Keratinocyte (primary cell): ENCODE data around the gene RPS19BP1. TPM values are rescaled to one million over a fixed set of nuclear protein-coding genes. Genes with fewer than 3 reads are reported as not detected.

Experiments used
- DNase-seq: peaks from one replicate; pipeline ENCODE4 v3.0.0-alpha.2; 2011; ENCODE audit warnings: low read depth, missing footprints, low spot score
- FAIRE-seq: peaks from 2 replicates; lab custom pipeline; 2011; peaks lifted over from hg19 to GRCh38; lab: Jason Lieb, UNC
- H2AFZ ChIP-seq: 2 replicates; pipeline ENCODE4 v1.6.0; 2012; ENCODE audit warnings: low read length, control low read depth, inconsistent platforms; ENCODE audit not compliant: control insufficient read depth
- H3K27ac ChIP-seq: 2 replicates; pipeline ENCODE4 v1.5.1; 2011; ENCODE audit warnings: low read length; ENCODE audit not compliant: control insufficient read depth, insufficient read depth
- H3K27me3 ChIP-seq: 3 replicates; pipeline ENCODE4 v1.6.0; 2011; ENCODE audit warnings: low read length; ENCODE audit not compliant: control insufficient read depth, insufficient read depth; ENCODE audit errors: extremely low read depth
- H3K36me3 ChIP-seq, 2 experiments: 2 replicates in 1 of 2; 3 replicates in 1 of 2; pipeline ENCODE4 v1.5.1; 2011; ENCODE audit warnings: low read length in 2 of 2, mild to moderate bottlenecking in 1 of 2; ENCODE audit not compliant: control insufficient read depth in 2 of 2, insufficient read depth in 2 of 2; ENCODE audit errors: extremely low read depth in 1 of 2
- H3K4me1 ChIP-seq: 3 replicates; pipeline ENCODE4 v1.5.1; 2011; ENCODE audit warnings: low read length; ENCODE audit not compliant: control insufficient read depth, insufficient read depth; ENCODE audit errors: extremely low read depth
- H3K4me2 ChIP-seq: 3 replicates; pipeline ENCODE4 v1.6.0; 2011; ENCODE audit warnings: low read depth, low read length; ENCODE audit not compliant: control insufficient read depth, insufficient read depth; ENCODE audit errors: extremely low read depth
- H3K4me3 ChIP-seq, 3 experiments: fragments of 200-600 bp in 1 of 3; sonication (generic) in 1 of 3; 2 replicates in 2 of 3; 3 replicates in 1 of 3; pipeline ENCODE4 v1.5.1; 2011 to 2016; ENCODE audit warnings: low read length in 3 of 3, mild to moderate bottlenecking in 3 of 3, control low read depth in 2 of 3, inconsistent platforms in 1 of 3, low read depth in 1 of 3, mixed read lengths in 1 of 3, mixed run types in 1 of 3, moderate library complexity in 1 of 3; ENCODE audit not compliant: control insufficient read depth in 2 of 3, insufficient read depth in 2 of 3; ENCODE audit errors: extremely low read depth in 1 of 3
- H3K79me2 ChIP-seq: 2 replicates; pipeline ENCODE4 v1.6.0; 2012; ENCODE audit warnings: low read length; ENCODE audit not compliant: control insufficient read depth, insufficient read depth
- H3K9ac ChIP-seq: 3 replicates; pipeline ENCODE4 v1.6.0; 2011; ENCODE audit warnings: low read length; ENCODE audit not compliant: control insufficient read depth, insufficient read depth; ENCODE audit errors: extremely low read depth
- H3K9me1 ChIP-seq: 3 replicates; pipeline ENCODE4 v1.6.0; 2011; ENCODE audit warnings: low read length; ENCODE audit not compliant: control insufficient read depth, insufficient read depth; ENCODE audit errors: extremely low read depth
- H3K9me3 ChIP-seq: 2 replicates; pipeline ENCODE4 v1.5.1; 2012; ENCODE audit warnings: low read depth, low read length; ENCODE audit not compliant: control insufficient read depth
- H4K20me1 ChIP-seq: 3 replicates; pipeline ENCODE4 v1.6.0; 2011; ENCODE audit warnings: low read length; ENCODE audit not compliant: control insufficient read depth, insufficient read depth; ENCODE audit errors: extremely low read depth
- EZH2 ChIP-seq: IDR thresholded peaks from one replicate; pipeline ENCODE4 v1.6.1; 2012; ENCODE audit warnings: inconsistent platforms, mild to moderate bottlenecking, low read length, moderate library complexity
- dilution Hi-C: fragments of 300-500 bp; cut with MboI; formaldehyde crosslinking; loops from one replicate; pipeline ENCODE4 v1.7.0; 2020; ENCODE audit warnings: low sequenced_read_pairs; ENCODE audit not compliant: extremely low pct_ligation_motif_present
- polyA plus RNA-seq, 5 experiments: library from polyadenylated mRNA; depleted of rRNA in 3 of 5; stranded (reverse) in 3 of 5; stranded (forward) in 1 of 5; unstranded in 1 of 5; fragments of >200 nt; gene quantifications; 1 replicate in 1 of 5; 2 replicates in 3 of 5; 3 replicates in 1 of 5; pipeline versions ENCODE4 v1.2.1 to v1.2.3, GENCODE V29; 2011 to 2012; ENCODE audit warnings: missing spikeins in 2 of 5, low read depth in 1 of 5, low replicate concordance in 1 of 5
- TF ChIP-seq, protein P1 (sequence below), 3 experiments: IDR thresholded peaks in 1 of 3; conservative IDR thresholded peaks in 1 of 3; optimal IDR thresholded peaks in 1 of 3; 2 replicates in 2 of 3; 3 replicates in 1 of 3; pipeline versions ENCODE3 to v1.5.1; 2011; ENCODE audit warnings: low read length in 3 of 3, mild to moderate bottlenecking in 3 of 3, moderate library complexity in 2 of 3, control low read depth in 1 of 3, inconsistent platforms in 1 of 3; ENCODE audit not compliant: insufficient read depth in 2 of 3; ENCODE audit errors: extremely low read depth in 1 of 3

The RPS19BP1 gene
- polyA plus RNA-seq, 1 donor (not counting 4 experiments of a cell fraction or from before 2014, with no cell fraction given) = 67.3 TPM

DNA sequence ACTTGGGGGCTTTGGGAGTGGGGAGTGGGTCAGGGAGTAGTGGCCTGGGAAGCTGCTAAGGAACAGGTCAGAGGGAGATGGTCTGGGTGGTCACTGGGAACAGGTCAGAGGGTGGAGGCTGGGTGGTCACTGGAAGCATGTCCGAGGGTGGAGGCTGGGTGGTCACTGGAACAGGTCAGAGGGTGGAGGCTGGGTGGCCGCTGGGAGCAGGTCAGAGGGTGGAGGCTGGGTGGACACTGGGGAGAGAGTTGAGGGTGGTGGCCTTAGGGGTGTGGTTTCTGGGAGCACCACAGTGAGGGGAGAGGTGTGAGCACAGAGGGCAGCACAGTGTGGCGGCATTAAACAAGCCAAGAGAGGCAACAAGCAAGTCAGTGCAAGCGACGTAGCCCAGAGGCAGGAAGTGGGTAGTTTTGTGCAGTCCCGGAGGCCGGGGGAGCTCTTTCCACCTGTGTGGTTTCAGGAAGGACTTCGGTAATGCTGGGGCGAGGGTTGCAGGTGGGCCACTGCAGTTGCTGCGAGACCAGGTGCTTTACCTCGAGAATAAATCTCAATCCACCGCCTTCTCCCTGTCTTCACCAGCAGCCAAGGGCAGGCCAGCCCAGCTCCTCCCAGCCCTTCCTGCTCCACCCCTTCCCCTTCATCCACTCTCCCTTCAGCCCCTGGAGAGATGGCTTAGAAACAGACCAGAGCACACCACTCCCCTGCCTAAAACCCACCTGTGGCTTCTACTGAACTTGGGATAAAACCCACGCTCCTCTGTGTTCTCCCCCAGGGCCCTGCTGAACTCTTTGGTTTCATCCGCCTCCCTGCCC, 34.8 kb upstream of the RPS19BP1 start:
- dilution Hi-C loops = no loop called here
- H3K4me2 ChIP-seq = peak overlapping the region; percentile 24
- FAIRE-seq = peak; percentile 89
- H3K27me3 ChIP-seq = peaks cover 6% of the 10 kb centered on the region
- peaks cover 3% of the 10 kb centered on the region for H3K9me3 ChIP-seq
- no peaks in the 10 kb centered on the region for H3K9me1 ChIP-seq
- H3K4me3 ChIP-seq = no peak overlapping the region
- no peaks in the 10 kb centered on the region for H4K20me1 ChIP-seq
- no peak overlapping the region for H3K9ac ChIP-seq
- no peak overlapping the region for H3K27ac ChIP-seq
- TF ChIP-seq, protein P1, sequence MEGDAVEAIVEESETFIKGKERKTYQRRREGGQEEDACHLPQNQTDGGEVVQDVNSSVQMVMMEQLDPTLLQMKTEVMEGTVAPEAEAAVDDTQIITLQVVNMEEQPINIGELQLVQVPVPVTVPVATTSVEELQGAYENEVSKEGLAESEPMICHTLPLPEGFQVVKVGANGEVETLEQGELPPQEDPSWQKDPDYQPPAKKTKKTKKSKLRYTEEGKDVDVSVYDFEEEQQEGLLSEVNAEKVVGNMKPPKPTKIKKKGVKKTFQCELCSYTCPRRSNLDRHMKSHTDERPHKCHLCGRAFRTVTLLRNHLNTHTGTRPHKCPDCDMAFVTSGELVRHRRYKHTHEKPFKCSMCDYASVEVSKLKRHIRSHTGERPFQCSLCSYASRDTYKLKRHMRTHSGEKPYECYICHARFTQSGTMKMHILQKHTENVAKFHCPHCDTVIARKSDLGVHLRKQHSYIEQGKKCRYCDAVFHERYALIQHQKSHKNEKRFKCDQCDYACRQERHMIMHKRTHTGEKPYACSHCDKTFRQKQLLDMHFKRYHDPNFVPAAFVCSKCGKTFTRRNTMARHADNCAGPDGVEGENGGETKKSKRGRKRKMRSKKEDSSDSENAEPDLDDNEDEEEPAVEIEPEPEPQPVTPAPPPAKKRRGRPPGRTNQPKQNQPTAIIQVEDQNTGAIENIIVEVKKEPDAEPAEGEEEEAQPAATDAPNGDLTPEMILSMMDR (optimal IDR thresholded peaks at IDR 0.05 in 1 of 3, IDR thresholded peaks at IDR 0.05 in 1 of 3, conservative IDR thresholded peaks at IDR 0.05 in 1 of 3; ENCODE audit: extremely low read depth in 1 of 3, insufficient read depth in 2 of 3, low read length in 3 of 3) = peak in 2 of 3 experiments; percentile 8 to 75
- TF ChIP-seq EZH2 = no peak
- H3K79me2 ChIP-seq = no peaks in the 10 kb centered on the region
- DNase-seq = peak; percentile 28
- H2AFZ ChIP-seq = peak overlapping the region; percentile 20
- H3K36me3 ChIP-seq = no peaks in the 10 kb centered on the region
- H3K4me1 ChIP-seq = peaks cover 14% of the 10 kb centered on the region

DNA sequence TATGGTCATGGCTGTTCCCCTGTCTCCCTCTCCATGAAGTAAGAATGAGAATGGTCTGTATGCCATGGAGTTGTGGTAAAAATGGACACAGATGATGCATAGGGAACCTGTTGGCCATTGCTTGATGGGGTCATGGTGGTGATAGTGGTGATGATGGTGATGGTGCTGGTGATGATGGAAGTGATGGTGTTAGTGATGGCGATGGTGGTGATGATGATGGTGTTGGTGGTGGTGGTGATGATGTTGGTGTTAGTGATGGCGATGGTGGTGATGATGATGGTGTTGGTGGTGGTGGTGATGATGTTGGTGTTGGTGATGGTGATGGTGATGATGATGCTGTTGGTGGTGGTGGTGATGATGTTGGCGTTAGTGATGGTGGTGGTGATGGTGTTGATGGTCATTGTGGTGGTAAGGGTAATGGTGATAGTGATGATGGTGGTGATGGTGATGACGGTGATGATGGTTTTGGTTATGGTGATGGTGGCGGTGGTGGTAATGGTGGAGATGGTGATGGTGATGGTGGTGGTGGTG, 32.9 kb upstream of the RPS19BP1 start:
- no peaks in the 10 kb centered on the region for H4K20me1 ChIP-seq
- FAIRE-seq = no peak
- H2AFZ ChIP-seq = no peak overlapping the region
- H3K4me2 ChIP-seq = no peak overlapping the region
- TF ChIP-seq, protein P1 (optimal IDR thresholded peaks at IDR 0.05 in 1 of 3, IDR thresholded peaks at IDR 0.05 in 1 of 3, conservative IDR thresholded peaks at IDR 0.05 in 1 of 3; ENCODE audit: extremely low read depth in 1 of 3, insufficient read depth in 2 of 3, low read length in 3 of 3) = no peak
- no peak for TF ChIP-seq EZH2
- no peak overlapping the region for H3K4me3 ChIP-seq
- H3K9me1 ChIP-seq = no peaks in the 10 kb centered on the region
- no peak overlapping the region for H3K27ac ChIP-seq
- no peaks in the 10 kb centered on the region for H3K36me3 ChIP-seq
- peaks cover 3% of the 10 kb centered on the region for H3K9me3 ChIP-seq
- H3K9ac ChIP-seq = no peak overlapping the region
- H3K27me3 ChIP-seq = peaks cover 7% of the 10 kb centered on the region
- no peaks in the 10 kb centered on the region for H3K79me2 ChIP-seq
- no peak for DNase-seq
- dilution Hi-C loops = no loop called here
- peaks cover 14% of the 10 kb centered on the region for H3K4me1 ChIP-seq
